Muscle of leg (tissue), 11 donors: ENCODE measurements around the gene SPNS1. TPM values are rescaled to one million over a fixed set of nuclear protein-coding genes. Genes with fewer than 3 reads are reported as not detected.
A peak's percentile ranks its signal among the peaks of the same experiment; 100 is the strongest.

Source experiments
- DNase-seq: peaks from one replicate; pipeline ENCODE4 v3.0.0; 2013
- H3K27ac ChIP-seq: one replicate; pipeline ENCODE4 v1.5.1; 2013; ENCODE audit warnings: mild to moderate bottlenecking, low read length, control low read depth
- H3K27me3 ChIP-seq: one replicate; pipeline ENCODE4 v1.6.1; 2013; ENCODE audit warnings: low read length; ENCODE audit not compliant: control insufficient read depth, insufficient read depth
- H3K36me3 ChIP-seq: one replicate; pipeline ENCODE4 v1.6.1; 2013; ENCODE audit warnings: low read length; ENCODE audit not compliant: control insufficient read depth, insufficient read depth
- H3K4me1 ChIP-seq: one replicate; pipeline ENCODE4 v1.6.1; 2013; ENCODE audit warnings: low read length; ENCODE audit not compliant: control insufficient read depth, insufficient read depth
- H3K4me3 ChIP-seq: one replicate; pipeline ENCODE4 v1.5.1; 2013; ENCODE audit warnings: low read length, control low read depth
- H3K9me3 ChIP-seq: replicated peaks from 2 replicates; pipeline ENCODE4 v1.6.1; 2013; ENCODE audit warnings: low read depth, low read length; ENCODE audit not compliant: control insufficient read depth
- WGBS: methylation state at CpG from one replicate; pipeline ENCODE4 v1.1.5; 2013; ENCODE audit warnings: missing lambda C conversion rate; ENCODE audit not compliant: insufficient coverage; 5-methylcytosine and 5-hydroxymethylcytosine counted together
- polyA plus RNA-seq, 8 donors: library from polyadenylated mRNA; unstranded; fragments of 120-200 nt; gene quantifications; one replicate each; pipeline versions ENCODE4 v1.2.1 to v1.2.3, GENCODE V29; 2013; ENCODE audit warnings: inconsistent platforms in 1 of 8, low replicate concordance in 1 of 8; ENCODE audit not compliant: insufficient read length in 8 of 8, insufficient read depth in 1 of 8
- total RNA-seq: library from RNA; stranded (reverse); fragments of 120-200 nt; gene quantifications from one replicate; pipeline ENCODE4 v1.2.4, GENCODE V29; 2013

The SPNS1 gene
- total and polyA plus RNA-seq, 9 donors = 12.0 to 33.6 (median 28.6) TPM

DNA sequence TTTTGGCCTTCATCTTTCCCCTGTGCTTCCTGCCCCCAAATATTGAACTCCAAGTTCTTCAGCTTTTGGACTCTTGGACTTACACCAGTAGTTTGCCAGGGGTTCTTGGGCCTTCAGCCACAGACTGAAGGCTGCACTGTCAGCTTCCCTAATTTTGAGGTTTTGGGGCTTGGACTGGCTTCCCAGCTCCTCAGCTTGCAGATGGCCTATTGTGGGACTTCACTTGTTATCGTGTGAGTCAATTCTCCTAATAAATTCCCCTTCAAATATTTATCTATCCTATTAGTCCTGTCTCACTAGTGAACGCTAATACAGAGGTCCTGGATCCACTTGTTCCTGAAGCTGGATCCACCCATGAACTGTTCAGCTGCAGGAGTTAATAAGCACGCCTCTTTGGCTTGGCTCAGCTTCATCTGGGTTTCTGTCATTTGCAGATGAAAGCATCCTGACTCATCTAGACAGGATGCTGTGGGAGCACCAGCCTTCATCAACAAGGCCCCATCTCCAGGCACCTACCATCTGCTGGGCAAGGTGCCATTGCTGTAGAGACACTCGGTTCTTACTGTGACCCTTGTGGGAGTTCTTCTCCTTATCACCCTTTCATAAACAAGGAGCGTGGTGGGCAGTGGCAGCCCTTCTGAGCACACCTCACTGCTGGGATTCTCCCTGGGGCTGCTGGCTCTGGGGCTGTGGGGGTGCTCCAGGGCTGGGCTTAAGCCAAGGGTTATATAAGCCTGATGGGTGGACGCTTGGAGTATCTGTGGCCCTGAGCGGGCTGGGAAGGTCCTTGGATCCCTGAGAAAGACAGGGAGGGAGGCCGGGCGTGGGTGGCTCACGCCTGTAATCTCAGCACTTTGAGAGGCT is 33.4 kb downstream of the SPNS1 start:
- Histone ChIP-seq H3K4me3 (no peak overlapping the region), H3K36me3 (no peaks in the 10 kb centered on the region), H3K27me3 (no peaks in the 10 kb centered on the region), H3K9me3 (no peaks in the 10 kb centered on the region), H3K4me1 (no peaks in the 10 kb centered on the region), H3K27ac (no peak overlapping the region)
- no peak for DNase-seq
- WGBS = 79% methylated on average over 7 of the region's 10 CpGs

DNA sequence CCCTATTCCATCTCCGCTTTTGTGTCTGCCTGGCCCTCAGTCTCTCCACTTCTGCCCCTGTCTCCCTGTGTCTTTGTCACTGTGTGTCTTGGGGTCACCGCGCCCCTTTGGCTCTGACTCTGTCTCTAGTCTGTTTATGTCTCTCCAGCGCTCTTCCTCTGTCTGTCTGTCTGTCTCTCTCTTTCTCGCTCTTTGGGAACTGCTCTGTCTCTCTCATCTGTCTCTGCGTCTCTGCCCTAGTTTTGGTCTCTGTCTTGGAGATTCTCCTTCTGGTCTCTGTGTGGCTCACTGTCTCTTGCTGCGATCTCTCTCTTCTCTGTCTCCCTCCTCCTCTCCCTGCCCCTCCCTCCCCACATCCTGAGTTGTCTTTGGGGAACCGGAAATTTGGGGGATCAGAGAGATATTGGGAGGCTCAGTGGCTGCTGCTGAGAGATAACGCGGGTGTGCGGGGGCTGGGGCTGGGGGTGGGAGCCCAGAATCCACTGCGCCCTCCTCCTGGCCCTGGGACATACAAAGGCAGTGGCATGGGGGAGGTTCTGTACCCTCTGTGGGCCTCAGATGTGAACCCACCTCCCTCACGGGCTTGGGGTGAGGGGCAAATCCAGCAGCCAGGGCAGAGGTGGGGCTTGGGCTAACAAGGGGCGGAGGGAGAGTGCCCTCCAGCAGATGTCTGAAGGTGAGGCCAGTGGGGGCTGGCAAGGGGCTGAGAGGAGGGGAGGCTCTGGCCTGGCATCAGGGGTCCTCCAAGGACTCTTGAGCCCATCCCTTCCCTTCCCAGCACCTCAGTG is 34.7 kb downstream of the SPNS1 start:
- H3K9me3 ChIP-seq = no peaks in the 10 kb centered on the region
- 87% methylated on average over 6 of the region's 14 CpGs for WGBS
- H3K4me1 ChIP-seq = no peaks in the 10 kb centered on the region
- no peak overlapping the region for H3K4me3 ChIP-seq
- no peaks in the 10 kb centered on the region for H3K36me3 ChIP-seq
- no peak overlapping the region for H3K27ac ChIP-seq
- no peaks in the 10 kb centered on the region for H3K27me3 ChIP-seq
- DNase-seq = no peak

DNA sequence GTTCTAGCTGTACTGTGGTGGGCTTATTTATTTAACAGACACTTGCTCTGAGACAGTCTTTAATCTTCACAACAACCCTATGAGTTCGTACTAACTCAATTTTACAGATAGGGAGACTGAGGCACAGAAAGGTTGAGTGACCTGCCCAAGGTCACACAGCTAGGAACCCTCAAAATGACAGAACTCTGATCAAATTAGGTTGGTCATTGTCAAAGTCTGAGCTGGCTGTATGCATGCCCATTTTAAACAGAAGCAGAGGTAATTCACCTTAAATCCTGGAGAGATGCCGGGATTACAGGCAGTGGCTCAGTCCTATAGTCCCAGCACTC is 35.2 kb downstream of the SPNS1 start:
- H3K4me3 ChIP-seq = no peak overlapping the region
- WGBS = no CpG with 5 or more reads among the region's 2 CpGs
- no peak for DNase-seq
- H3K9me3 ChIP-seq = no peaks in the 10 kb centered on the region
- no peak overlapping the region for H3K27ac ChIP-seq
- no peaks in the 10 kb centered on the region for H3K36me3 ChIP-seq
- no peaks in the 10 kb centered on the region for H3K4me1 ChIP-seq
- no peaks in the 10 kb centered on the region for H3K27me3 ChIP-seq

DNA sequence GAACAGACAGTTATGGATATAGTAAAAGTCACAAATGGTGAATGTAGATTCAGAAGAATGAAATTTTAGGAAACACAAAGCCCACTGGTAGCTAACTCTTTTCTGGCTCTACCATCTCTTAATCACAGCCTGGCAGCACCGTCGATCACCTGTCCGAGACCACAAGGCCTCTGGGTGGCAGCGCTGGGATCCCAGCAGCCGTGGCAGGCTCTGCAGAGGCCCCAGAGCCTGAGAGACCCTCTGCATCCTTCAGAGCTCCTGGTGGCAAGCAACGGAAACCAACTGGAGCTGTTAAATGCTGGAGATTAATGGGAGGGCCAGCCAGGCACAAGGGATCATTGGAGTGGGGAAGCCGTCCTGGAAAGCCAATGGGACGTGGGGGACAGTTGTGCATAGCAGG is 36.5 kb downstream of the SPNS1 start:
- Histone ChIP-seq H3K27me3 (no peaks in the 10 kb centered on the region), H3K27ac (no peak overlapping the region), H3K4me1 (no peaks in the 10 kb centered on the region), H3K4me3 (no peak overlapping the region), H3K36me3 (no peaks in the 10 kb centered on the region), H3K9me3 (no peaks in the 10 kb centered on the region)
- no peak for DNase-seq
- 44% methylated on average over 5 of the region's 8 CpGs for WGBS

DNA sequence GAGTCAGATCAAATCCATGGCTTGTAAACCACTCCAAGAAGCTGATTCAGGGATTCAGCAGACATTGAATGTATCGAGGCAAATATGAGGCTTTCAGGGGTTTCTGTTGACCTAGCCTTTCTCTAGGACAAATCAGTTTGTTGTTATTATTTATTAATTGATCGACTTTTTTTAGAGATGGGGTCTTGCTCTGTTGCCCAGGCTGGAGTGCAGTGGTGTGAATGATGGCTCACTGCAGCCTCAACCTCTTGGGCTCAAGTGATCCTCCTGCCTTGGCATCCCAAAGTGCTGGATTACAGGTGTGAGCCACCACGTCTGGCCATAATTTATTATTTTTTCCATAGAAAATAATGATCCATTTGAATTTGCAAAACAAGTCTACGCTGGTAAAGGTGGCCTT is 37.3 kb downstream of the SPNS1 start:
- Histone ChIP-seq H3K4me3 (no peak overlapping the region), H3K9me3 (no peaks in the 10 kb centered on the region), H3K27ac (no peak overlapping the region), H3K36me3 (no peaks in the 10 kb centered on the region), H3K4me1 (no peaks in the 10 kb centered on the region), H3K27me3 (no peaks in the 10 kb centered on the region)
- no peak for DNase-seq
- WGBS = 50% methylated on average over 1 of the region's 4 CpGs

DNA sequence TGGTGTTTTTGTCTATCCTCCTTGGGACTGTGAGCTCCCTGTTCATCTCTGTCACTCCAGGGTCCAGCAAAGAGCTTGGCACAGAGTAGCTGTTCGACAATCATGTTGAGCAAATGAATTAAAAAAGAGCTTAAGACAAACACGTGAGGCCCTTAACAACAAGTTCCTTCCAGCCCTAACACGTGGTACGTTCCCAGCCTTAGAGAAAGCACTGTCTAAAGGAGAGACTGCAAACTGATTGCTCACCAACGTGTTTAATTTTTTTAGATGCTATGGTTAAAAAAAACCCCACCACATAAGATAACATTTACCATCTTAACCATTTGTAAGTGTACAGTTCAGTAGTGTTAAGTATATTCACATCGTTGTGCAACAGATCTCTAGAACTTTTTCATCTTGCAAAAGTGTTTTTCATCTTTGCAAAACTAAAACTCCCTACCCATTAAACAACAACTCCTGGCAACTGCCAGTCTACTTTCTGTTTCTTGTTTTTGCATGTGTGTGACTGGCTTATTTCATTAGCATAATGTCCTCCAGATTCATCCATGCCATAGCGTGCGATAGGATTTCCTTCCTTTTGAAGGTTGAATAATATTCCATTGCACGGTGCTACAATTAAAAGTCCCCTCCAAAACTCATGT is 38.5 kb downstream of the SPNS1 start:
- H3K9me3 ChIP-seq = no peaks in the 10 kb centered on the region
- no peak overlapping the region for H3K27ac ChIP-seq
- 53% methylated on average over 2 of the region's 9 CpGs for WGBS
- H3K4me3 ChIP-seq = no peak overlapping the region
- no peaks in the 10 kb centered on the region for H3K4me1 ChIP-seq
- H3K36me3 ChIP-seq = no peaks in the 10 kb centered on the region
- no peaks in the 10 kb centered on the region for H3K27me3 ChIP-seq
- DNase-seq = no peak

DNA sequence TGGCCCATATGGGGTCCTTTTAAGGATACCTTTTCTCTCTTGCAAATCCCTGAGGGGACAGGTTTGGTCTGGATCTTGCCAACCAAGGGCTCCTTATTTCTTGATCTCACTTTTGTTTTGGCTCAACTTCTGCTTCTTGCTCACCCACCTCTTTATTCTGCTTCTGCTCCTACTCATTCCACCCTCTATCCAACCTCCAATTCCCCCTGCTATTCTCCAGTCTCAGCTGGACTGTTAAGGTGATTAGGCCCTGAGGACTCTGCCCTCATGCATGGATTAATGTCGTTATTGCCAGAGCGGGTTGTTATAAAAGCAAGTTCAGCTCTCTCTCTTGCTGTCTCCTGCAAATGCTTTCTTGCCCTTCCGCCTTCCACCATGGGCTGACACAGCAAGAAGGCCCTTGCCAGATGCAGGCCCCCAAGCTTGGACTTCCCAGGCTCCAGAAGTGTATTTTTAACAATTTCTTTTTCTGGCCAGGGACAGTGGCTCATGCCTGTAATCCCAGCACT is 40.0 kb downstream of the SPNS1 start:
- H3K27me3 ChIP-seq = no peaks in the 10 kb centered on the region
- no peak overlapping the region for H3K4me3 ChIP-seq
- H3K9me3 ChIP-seq = no peaks in the 10 kb centered on the region
- DNase-seq = peak; percentile 5
- no peak overlapping the region for H3K27ac ChIP-seq
- no peaks in the 10 kb centered on the region for H3K36me3 ChIP-seq
- 73% methylated on average over 3 of the region's 3 CpGs for WGBS
- H3K4me1 ChIP-seq = no peaks in the 10 kb centered on the region

DNA sequence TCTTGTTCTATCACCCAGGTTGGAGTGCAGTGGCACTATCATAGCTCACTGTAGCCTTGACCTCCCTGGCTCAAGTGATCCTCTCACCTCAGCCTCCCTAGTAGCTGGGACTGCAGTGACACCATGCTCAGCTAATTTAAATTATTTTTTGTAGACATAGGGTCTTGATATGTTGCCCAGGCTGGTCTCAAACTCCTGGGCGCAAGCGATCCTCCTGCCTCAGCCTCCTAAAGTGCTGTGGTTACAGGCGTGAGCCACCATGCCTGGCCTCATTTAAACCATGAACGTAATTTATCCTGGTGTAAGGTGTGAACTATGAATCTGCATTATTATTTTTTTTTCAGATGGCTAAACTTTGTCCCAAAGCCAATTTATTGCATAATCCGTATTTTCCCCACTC is 47.6 kb downstream of the SPNS1 start:
- Histone ChIP-seq H3K4me3 (no peak overlapping the region), H3K4me1 (no peaks in the 10 kb centered on the region), H3K27me3 (peaks cover 2% of the 10 kb centered on the region), H3K9me3 (no peaks in the 10 kb centered on the region), H3K27ac (no peak overlapping the region), H3K36me3 (no peaks in the 10 kb centered on the region)
- WGBS = no CpG with 5 or more reads among the region's 5 CpGs
- DNase-seq = no peak

DNA sequence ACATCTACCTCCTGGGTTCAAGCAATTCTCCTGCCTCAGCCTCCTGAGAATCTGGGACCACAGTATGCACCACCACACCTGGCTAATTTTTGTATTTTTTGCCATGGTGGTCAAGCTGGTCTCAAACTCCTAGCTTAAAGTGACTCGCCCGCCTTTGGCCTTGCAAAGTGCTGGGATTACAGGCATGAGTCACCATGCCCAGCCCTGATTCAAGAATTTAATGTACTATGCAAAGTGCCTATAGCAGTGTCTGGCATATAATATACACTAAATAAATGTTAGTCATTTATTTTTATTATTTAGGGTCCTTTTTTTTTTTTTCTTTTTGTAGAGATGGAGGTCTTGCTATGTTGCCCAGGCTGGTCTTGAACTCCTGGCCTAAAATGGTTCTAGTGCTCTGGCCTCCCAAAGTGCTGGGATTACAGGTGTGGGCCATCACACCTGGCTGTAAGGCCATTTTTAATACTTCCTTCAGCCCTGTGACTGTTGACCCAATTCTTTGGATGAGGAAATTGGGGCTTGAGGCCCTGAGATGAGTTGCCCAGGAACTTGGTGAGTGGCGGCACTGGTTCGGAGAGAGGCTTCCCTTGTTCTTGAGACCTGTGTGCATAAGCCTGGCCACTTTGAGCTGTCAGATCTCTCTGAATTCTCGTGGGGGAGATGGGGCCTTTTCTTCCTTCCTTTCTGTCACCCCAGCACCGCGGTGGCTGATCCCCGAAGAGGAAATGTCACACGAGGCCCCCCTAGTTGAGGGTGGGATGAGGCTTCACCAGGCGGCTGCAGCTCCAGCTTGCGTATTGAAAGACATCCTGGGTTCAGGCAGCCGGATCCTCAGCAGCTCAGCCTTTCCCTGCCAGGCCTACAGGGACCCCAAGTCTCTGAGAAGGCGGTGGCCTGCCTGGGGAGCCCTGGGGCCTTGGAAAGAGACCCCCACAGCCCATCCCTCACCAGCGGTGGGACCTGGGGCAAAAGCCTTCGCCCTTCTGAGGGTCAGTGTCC is 49.0 kb downstream of the SPNS1 start:
- 62% methylated on average over 2 of the region's 15 CpGs for WGBS
- H3K27me3 ChIP-seq = peaks cover 4% of the 10 kb centered on the region
- DNase-seq = no peak
- no peak overlapping the region for H3K27ac ChIP-seq
- no peaks in the 10 kb centered on the region for H3K9me3 ChIP-seq
- no peak overlapping the region for H3K4me3 ChIP-seq
- no peaks in the 10 kb centered on the region for H3K4me1 ChIP-seq
- no peaks in the 10 kb centered on the region for H3K36me3 ChIP-seq
